ENCODE results near the gene PSMB2. TPM values are rescaled to one million over a fixed set of nuclear protein-coding genes. Genes with fewer than 3 reads are reported as not detected.

PSMB2 gene
- total and polyA plus RNA-seq, 7 donors: 38.6 to 117 (median 68.2) TPM

DNA sequence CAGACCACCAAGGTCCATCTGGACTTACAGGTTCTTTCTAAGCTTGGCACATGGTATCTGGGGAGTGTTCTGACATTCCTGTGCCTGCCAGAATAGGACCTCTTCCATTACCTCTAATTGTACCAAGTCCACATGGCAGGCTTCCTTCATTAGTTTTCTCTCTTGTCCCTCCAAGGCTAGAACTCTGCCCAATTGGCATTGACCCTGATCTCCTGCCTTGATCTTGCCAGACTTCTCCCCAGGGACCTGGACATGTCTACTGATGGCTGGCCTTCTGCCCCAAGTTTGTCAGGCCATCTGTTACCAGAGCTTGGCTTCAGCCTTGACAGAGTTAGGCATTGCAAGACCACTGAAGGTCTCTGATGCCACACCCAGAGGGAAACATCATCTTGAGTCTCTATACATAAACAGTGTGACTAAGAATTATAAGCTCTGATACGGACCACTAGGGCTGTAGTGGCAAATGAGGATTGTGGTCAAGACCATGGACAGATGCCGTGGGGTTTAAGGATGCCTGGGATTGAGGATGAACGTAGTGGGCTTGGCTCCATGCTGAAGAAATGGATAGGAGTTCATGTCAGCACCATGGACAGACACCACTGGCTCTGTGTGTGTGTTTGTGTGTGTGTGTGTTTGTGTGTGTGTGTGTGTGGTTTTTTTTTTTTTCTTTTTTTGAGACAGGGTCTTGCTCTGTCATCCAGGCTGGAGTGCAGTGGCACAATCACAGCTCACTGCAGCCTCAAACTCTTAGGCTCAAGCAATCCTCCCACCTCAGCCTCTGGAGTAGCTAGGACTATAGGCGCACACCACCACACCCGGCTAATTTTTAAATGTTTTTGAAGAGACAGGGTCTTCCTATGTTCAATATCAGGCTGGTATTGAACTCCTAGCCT is 19.5 kb upstream of the PSMB2 start:
- H3K4me3 ChIP-seq: no peak overlapping the region
- no peaks in the 10 kb centered on the region for H3K9me3 ChIP-seq
- DNase-seq (no peak), ATAC-seq (no peak)
- no peak overlapping the region for H3K27ac ChIP-seq
- no peaks in the 10 kb centered on the region for H3K27me3 ChIP-seq (ENCODE audit: insufficient read depth in 3 of 3, low read length in 2 of 3)
- intact Hi-C loops (cut with DNase I): no loop called here
- H3K4me1 ChIP-seq: no peaks in the 10 kb centered on the region
- TF ChIP-seq, protein P1, sequence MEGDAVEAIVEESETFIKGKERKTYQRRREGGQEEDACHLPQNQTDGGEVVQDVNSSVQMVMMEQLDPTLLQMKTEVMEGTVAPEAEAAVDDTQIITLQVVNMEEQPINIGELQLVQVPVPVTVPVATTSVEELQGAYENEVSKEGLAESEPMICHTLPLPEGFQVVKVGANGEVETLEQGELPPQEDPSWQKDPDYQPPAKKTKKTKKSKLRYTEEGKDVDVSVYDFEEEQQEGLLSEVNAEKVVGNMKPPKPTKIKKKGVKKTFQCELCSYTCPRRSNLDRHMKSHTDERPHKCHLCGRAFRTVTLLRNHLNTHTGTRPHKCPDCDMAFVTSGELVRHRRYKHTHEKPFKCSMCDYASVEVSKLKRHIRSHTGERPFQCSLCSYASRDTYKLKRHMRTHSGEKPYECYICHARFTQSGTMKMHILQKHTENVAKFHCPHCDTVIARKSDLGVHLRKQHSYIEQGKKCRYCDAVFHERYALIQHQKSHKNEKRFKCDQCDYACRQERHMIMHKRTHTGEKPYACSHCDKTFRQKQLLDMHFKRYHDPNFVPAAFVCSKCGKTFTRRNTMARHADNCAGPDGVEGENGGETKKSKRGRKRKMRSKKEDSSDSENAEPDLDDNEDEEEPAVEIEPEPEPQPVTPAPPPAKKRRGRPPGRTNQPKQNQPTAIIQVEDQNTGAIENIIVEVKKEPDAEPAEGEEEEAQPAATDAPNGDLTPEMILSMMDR (IDR thresholded peaks at IDR 0.05): no peak
- WGBS, 3 donors: 44 to 47% (median 45%) methylated on average over 5 of the region's 5 CpGs
- H3K36me3 ChIP-seq (ENCODE audit: insufficient read depth in 1 of 2, low read depth in 1 of 2): no peaks in the 10 kb centered on the region

- Histone ChIP-seq H3K9me3 (no peaks in the 10 kb centered on the region), H3K4me3 (no peak overlapping the region), H3K4me1 (no peaks in the 10 kb centered on the region), H3K27me3 (ENCODE audit: insufficient read depth in 3 of 3, low read length in 2 of 3) (no peaks in the 10 kb centered on the region), H3K27ac (no peak overlapping the region), H3K36me3 (ENCODE audit: insufficient read depth in 1 of 2, low read depth in 1 of 2) (no peaks in the 10 kb centered on the region)
- DNase-seq (no peak), ATAC-seq (no peak)
- TF ChIP-seq, protein P1 (IDR thresholded peaks at IDR 0.05): no peak
- 31 to 38% (median 36%) methylated on average over 6 of the region's 6 CpGs for WGBS, 3 donors
- intact Hi-C loops (cut with DNase I): no loop called here
Measured at GRCh38 chr1:35659589-35659988, 18.3 kb upstream of the PSMB2 start.

GRCh38 chr1:35657851-35658250 is 16.5 kb upstream of the PSMB2 start:
- no peaks in the 10 kb centered on the region for H3K9me3 ChIP-seq
- WGBS, 3 donors: 63 to 65% (median 63%) methylated on average over 2 of the region's 2 CpGs
- TF ChIP-seq, protein P1 (IDR thresholded peaks at IDR 0.05): no peak
- DNase-seq (no peak), ATAC-seq (no peak)
- H3K27ac ChIP-seq: no peak overlapping the region
- H3K36me3 ChIP-seq (ENCODE audit: insufficient read depth in 1 of 2, low read depth in 1 of 2): no peaks in the 10 kb centered on the region
- intact Hi-C loops (cut with DNase I): no loop called here
- H3K4me3 ChIP-seq: no peak overlapping the region
- H3K4me1 ChIP-seq: no peaks in the 10 kb centered on the region
- H3K27me3 ChIP-seq (ENCODE audit: insufficient read depth in 3 of 3, low read length in 2 of 3): no peaks in the 10 kb centered on the region

DNA sequence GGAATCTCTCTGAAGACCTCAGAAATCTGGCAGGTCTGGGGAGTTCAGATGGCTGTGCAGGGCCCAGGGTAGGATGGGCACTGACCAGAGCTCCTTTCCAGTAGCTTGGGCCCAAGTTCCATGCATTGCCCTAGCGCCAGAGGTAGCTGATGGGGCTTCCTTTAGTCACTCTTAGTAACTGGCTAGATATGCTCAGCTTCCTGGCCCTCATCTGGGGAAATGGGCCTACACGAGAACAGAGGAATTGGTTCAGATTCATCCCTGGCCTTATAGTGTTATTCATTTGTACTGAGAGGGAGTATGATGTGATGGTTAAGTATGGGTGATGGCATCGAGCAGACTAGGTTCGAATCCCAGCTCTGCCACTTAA is 15.5 kb upstream of the PSMB2 start:
- no peaks in the 10 kb centered on the region for H3K27me3 ChIP-seq (ENCODE audit: insufficient read depth in 3 of 3, low read length in 2 of 3)
- H3K9me3 ChIP-seq: no peaks in the 10 kb centered on the region
- no peaks in the 10 kb centered on the region for H3K4me1 ChIP-seq
- TF ChIP-seq, protein P1 (IDR thresholded peaks at IDR 0.05): no peak
- ATAC-seq: no peak
- intact Hi-C loops (cut with DNase I): no loop called here
- DNase-seq: no peak
- H3K27ac ChIP-seq: no peak overlapping the region
- no peaks in the 10 kb centered on the region for H3K36me3 ChIP-seq (ENCODE audit: insufficient read depth in 1 of 2, low read depth in 1 of 2)
- 70 to 81% (median 79%) methylated on average over 4 of the region's 4 CpGs for WGBS, 3 donors
- no peak overlapping the region for H3K4me3 ChIP-seq

All from psoas muscle (tissue), 8 donors.